HL-60/S4 treated with phorbol 12-myristate 13-acetate at 8.2 ng/mL for 4 days and 3 days (cell line): ENCODE measurements around the gene PDLIM4.

Experiments
- in situ Hi-C: fragments of 300-500 bp; cut with MboI; formaldehyde crosslinking; loops from 2 replicates; pipeline ENCODE4 v1.15.0; 2022; ENCODE audit warnings: low sequenced_read_pairs

Gene PDLIM4

DNA sequence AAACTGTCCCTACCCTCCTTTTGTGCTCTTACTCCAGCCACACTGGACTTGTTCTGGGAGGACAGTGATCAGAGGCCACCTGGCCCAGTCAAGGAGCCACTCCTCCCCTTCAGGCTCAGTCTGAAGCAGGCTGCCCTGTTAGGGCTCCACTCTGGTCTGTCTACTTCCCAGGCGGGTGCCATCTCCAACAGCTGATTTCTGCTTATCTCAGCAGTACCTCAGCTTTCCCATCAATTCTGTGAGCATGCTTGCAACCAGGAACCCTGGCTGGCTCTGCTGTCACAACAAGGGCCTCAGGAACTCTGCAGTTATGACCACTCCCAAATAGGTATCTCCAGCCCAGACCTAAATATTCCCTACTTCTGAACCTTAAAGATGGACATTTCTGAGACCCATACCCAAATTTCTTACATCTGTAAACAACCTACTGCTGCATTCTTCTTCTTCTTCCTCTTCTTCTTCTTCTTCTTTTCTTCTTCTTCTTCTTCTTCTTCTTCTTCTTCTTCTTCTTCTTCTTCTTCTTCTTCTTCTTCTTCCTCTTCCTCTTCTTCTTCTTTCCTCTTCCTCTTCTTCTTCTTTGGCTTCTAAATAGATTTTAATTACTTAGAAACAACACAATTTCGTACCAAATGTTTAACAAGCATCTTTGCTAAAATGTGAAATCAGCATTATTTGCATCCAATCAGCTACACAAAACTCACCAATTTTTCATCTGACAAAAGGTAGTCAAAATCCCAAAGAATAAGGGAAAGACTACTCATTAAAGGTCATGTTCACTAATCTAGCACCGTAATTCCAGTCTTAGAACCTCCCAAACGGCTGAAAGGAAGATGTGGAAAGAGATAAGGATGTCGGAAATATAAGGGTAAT lies 23.1 kb downstream of the PDLIM4 start:
- in situ Hi-C loops, result no loop called here

DNA sequence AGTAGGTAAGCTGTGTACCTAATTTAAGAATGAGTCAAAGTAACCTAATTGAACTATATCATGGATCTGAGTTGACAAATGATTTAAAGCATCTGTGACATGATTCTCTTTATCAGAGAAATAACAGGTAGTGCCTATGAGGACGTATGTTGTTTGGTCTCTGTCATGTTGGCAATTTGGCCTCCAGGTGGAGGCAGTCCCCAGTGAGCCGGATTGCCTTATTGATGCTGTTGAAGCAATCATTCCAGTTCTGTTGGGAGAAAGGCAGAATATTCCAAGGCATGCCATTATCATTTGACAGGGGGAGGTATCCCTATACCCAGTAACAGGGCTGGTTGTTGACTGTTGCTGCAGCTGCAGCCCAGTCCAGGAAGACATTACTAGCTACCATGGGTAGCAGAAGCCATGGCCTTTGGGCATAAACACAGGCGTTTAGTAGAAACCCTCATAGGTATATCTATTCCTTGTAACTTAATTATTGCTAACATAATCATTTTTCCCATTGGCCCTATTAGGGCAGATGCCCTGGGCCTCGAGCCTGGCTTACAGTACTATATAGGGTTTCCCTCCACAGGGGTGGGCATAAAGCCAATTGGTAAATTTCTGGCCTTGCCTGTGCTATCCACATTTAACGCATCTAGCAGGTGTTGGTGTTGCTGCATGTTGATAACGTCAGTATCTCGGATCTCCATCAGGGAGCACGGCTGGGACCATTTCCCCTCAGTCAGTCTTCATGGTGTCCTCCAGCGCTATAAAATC lies 24.5 kb downstream of the PDLIM4 start:
- in situ Hi-C loops, result no loop called here

DNA sequence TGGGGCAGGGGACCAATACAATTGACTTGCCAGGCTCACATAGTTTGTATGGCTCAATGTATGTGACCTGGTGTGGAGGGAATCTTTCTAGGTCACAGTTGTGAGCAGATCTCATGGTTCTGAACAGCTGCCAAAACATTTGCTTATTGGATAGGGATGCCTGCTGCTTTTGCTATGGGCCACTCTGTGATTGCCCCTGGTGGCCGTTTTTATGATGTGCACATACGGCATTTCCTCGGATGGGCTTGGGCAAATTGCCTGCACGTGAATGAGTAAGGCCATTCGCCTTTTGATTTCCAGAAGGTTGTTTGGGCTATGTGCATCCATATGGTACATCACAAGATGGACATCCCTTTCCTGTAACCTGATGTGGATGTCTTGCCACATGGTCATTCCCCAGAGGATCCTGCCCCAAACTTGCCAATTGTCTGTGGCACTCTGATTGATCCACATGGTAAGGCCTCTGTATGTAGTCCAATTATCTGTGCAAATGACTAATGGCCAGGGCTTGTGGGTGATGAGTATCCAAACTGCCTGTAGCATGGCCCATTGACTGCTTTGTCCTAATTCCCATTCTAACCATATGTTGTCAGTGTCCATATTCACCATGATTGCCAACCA lies 26.0 kb downstream of the PDLIM4 start:
- in situ Hi-C loops, result no loop called here

DNA sequence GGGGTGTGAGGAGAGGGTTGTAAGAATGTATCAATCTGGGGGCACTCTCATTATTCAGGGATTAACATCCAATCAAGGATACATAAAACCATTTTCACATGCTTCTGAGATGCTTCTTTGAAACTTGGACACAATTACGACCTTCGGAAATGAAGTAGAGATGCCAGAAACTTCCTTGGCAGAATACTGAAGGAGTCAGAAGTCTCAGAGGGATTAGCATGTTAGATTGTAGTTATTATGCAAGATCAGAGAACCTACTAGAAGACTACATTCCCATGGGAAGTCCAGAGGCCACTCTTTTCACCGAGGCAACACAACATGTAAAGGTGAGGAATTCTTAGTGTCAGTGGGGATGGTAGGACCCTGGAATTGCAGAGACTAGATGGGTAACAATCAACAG lies 31.6 kb downstream of the PDLIM4 start:
- in situ Hi-C loops, result no loop called here

DNA sequence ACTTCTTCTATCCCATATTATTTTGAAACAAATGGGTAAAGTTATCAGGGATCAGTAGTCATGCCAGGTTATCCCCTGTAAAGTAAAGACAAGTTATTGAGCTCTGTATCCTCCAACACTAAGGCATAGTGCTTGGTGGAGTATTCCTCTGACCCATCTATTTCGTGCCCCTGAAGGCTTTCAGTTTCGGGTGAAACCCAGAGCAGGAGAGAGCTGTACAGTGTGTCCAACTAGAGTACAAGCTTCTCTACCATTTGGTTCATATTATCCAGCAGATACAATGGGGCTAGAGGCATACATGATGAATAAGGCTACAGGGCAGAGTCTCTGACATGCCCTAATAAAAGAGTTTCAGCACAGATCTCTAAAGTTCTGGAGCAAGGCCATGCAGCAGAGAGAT lies 33.5 kb downstream of the PDLIM4 start:
- in situ Hi-C loops, result no loop called here

DNA sequence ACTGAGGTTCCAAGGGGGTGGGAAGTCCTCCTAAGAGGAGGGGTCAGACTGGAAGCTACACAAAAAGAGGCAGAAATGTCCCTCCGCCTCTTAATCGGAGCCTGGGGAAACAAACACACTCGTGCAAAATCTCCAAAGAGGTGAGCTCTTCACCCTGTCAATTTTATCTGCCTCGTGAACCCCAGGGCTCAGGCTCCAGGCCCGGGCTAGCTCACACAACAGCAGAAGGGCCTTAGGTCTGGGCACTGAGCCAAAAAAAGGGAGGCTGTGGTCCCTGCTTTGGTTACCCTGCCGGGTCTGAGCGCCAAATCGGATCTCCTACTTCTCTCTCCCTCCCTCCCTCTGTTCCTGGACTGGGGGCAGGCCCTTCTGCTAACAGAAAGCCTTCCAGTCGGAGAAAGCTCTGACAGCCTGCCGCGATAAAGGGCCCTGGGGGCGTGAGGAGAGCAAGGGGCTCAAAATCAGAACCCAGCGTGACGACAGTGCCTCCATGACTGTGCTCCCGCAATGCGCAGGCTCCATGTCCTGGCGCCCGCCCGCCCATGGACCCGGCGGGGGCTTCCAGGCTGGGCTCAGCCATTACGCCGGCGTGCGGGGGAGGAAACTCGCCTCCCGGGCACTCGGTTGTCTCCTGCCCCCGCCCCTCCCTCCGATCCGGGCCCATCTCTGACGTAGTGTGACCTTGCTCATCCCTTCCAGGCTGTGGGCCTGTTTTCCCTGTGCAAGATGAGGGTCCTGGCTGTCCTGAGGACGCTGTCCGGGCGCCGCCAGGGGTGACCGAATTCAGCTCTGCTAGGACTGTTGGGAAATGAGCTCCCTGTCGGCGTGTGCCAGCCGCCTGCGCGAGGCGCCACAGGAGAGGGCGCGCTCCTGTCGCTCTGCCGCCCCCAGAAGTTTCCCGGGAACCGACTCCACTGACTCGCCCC lies 35.8 kb downstream of the PDLIM4 start:
- in situ Hi-C loops, result no loop called here

DNA sequence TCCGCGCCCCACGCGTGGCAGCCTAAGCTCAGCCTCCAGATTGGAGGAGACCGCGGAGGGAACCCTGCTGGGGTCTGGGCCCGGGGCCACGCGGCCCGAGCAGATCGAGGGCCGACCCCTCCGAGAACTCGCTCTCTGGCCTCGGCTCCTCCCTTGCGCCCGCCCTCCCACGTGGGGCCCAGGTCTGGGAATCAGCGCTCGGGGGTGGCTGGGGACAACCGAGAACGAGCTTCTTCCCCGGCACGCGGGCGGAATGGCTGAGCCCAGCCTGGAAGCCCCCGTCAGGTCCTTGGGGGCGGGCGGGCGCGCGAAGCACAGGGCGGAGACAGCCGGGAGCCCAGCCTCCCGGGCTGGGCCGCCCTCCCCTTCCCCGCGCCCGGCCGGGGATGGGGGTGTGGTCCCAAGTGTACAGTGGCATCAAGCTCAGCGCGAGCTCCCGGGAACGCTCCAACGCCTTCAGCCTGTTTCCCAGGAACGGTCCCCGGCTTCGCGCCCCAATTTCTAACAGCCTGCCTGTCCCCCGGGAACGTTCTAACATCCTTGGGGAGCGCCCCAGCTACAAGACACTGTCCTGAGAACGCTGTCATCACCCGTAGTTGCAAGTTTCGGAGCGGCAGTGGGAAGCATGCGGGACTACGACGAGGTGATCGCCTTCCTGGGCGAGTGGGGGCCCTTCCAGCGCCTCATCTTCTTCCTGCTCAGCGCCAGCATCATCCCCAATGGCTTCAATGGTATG lies 36.7 kb downstream of the PDLIM4 start, which contains the start of gene SLC22A4:
Gene SLC22A4, plus strand, starts transcription at position 403 of the 736 bp plus-strand sequence. Its CDS starts 223 bp downstream, at position 626.
- in situ Hi-C loops, result no loop called here

DNA sequence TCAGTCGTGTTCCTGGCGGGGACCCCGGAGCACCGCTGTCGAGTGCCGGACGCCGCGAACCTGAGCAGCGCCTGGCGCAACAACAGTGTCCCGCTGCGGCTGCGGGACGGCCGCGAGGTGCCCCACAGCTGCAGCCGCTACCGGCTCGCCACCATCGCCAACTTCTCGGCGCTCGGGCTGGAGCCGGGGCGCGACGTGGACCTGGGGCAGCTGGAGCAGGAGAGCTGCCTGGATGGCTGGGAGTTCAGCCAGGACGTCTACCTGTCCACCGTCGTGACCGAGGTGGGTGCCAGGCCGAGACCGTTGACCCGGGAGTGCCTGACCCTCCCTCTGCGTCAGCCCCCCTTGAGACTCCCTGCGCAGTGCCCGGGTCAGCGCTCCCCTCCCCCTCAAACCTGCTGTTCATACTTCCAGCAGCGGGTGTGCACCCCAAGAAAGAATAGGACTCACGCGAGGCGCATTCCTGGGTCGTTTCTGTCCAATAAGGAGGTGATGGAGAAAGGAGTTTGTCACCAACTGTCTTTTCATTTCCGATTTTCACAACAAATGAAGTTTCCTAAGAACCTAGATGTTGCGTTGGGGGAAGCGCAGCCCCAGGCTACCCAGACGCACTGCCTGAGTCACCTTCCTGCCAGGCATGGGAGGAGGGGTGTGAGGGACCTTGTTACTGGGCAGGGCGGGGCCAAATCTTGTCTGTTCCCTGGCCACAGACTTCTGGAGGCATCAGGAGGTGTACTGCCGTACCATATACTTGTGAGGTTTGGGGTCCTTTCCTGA lies 37.4 kb downstream of the PDLIM4 start:
- in situ Hi-C loops, result no loop called here

DNA sequence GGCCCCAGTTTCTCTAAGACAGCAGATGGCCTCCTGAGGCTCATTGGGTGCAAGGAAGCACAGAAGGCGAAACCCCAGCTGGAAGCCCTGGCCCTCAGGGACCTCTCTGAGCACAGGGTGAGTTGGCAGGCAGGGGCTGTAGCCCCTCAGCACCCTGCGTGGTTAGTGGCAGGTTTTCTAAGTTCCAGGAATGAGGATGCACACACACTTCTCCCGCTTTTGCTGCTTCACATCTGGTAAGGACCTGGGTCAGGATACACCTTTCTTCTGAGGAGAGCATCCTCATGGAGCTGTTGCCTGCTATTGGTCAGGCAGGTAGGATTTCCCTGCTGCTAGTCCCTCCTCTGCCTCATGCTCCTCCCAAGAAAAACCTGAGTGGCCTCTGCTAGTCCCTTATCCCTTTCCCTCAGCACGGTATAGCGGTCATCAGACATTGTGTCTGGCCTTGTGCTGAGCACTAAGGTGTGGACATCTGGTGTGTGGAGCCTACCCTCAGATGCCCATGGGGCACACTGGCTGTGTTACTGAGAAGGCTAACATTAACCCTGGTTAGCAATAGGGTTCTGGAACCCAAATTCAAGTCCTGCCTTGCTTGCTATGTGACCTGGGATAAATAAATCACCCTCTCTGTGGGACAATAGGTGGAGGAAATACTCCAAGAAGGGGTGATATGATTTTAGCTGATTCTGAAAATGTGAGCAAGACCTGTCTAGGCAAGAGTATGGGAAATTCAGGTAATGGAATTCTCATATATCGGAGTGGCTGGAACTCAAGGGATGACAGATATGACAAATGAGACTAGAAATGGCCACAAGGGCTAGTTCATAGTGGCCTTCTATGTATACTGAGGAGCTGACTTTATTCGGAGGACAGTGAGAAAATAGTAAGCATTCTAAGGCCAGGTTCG lies 38.3 kb downstream of the PDLIM4 start:
- in situ Hi-C loops, result no loop called here

DNA sequence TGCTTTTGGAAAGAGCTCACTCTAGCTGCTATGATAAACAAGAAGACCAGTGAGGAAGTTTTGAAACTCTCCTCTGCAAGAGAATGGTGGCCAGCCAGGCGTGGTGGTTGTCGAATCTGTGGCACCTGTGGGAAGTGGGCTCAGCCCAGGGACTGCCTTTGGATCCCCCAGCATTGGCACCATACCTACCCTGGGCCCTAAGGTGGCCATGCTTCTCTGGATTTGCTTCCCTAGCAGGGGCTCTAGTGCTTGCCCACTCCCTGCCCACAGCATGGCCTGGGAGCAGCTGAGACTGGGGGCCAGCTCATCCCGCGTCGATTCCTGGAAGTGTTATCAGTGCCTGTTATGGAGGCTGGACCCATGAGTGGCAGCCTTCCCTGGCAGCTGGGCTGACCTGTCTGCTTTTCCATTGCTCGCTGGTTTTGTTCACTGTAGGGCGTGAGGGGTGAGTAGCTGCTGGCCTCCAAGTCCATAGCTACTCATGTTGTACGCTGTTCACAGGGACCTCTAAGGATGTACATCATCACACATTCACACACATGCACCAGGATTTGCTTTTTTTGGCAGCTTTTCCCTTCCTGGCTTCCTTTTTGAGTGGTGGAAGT lies 39.0 kb downstream of the PDLIM4 start:
- in situ Hi-C loops, result no loop called here

DNA sequence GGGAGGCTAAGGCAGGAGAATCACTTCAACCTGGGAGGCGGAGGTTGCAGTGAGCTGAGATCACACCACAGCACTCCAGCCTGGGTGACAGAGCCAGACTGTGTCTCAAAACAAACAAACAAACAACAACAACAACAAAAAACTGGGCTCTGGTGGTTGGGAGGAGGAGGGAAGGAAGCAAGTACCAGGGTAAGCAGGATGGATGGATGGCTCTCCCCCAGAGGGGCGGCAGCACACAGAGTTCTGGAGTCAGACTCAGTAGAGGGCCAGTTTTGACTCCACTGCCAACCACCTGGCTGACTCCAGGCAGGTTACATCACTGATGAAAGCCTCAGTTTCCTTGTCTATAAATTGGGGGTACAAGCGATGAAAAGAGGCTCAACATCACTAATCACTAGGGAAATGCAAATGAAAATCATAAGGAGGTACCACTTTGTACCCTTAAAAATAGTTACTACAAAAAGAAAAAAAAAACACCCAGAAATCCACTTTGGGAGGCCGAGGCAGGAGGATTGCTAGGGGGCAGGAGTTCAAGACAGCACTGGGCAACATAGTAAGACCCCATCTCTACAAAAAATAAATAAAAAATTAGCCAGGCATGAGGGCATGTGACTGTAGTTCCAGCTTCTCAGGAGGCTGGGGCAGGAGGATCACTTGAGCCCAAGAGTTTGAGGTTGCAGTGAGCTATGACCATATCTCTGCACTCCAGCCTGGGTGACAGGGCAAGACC lies 39.9 kb downstream of the PDLIM4 start:
- in situ Hi-C loops, result no loop called here

DNA sequence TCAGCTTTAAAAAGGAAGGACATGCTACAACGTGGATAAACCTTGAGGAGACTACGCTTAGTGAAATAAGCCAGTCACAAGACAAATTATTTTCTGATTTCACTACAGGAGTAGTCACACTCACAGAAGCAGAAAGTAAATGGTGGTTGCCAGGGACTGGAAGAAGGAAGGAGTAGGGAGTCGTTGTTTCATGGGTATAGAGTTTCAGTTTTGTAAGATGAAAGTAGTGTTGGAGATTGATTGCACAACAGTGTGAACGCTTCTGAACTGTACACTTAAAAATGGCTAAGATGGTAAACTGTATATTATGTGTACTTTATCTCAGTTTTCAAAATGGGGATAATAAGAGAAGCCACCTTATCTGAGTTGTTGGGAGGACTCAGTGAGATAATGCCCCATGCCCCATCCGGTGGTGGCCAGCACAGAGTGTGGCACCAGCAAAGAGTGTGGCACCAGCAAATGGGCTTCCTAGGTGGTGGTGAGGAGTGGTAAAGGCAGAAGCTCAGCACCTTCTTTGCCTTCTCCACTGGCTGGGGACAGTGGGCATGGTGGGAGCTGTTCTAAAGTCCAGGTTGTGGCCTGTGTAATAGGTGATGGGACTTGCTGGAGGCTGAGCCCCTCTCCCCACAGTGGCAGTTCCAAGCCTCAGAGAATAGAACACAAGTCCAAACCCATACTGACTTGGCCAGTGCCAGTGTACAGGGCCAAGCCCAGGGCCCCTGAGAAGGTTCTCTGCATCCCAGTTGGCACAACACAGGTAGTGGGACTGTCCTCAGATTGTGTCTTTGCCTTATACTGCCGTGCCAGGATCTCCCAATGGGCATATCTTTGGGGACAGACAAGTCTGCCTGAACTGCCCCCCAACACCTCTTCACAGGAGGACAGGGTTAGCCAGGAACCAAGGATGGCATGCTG lies 41.1 kb downstream of the PDLIM4 start:
- in situ Hi-C loops, result no loop called here

DNA sequence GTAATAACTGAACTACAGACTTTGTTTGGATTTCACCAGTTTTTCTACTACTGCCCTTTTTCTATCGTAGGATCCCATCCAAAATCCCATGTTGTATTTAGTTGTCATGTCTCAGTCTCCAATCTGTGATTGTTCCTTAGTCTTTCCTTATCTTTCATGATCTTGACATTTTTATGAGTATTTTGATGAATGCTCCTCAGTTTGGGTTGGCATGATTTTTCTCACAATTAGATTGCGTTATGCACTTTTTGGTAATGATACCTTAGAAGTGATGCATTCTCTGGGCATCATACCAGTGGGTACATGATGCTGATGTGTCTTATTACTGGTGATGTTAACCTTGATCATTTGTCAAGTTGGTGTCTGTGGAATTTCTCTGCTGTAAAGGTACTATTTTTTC lies 42.4 kb downstream of the PDLIM4 start:
- in situ Hi-C loops, result no loop called here

DNA sequence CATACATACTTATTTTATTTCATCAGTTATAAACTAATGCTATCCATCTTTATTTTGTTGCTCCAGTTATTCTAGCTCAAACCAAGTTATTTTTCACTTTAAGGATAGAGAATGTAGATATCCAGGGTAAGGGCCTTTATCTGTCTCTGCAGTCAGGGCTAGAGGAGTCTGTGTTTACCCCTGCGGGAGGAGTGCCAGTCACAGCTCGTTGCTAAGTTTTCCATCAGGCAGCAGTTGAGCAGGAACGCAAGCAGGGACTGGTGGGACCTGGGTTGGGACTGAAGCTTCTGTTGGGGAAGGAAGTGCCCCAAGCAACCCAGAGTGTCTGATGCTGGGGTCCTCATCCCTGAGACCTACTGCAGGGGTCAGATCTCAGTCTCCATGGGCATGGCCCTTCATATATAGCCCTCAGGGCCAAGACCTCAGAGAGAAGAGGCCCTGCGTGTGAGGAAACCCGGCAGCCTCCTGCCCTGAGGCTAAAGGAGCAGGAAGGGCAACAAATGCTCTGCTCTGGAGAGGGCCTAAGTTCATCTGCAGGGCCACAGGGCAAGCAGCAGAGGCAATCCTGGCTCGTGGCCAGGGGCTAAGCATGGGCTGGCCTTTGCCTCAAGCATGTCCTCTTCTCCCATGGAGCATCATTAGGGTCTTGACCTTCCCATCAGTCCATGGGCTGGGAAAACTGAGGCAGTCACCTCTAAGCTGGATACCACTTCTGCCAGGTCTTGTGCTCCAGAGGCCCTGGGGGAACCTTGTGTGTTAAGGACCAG lies 43.3 kb downstream of the PDLIM4 start:
- in situ Hi-C loops, result no loop called here
